ENCODE results near the gene KRT23.

The KRT23 gene

GRCh38 chr17:40878044-40878443, 59.4 kb downstream of the KRT23 start:
- no peak overlapping the region for H3K27ac ChIP-seq (ENCODE audit: insufficient read depth, low read depth, low read length, poor library complexity, severe bottlenecking)
- no peaks in the 10 kb centered on the region for H3K36me3 ChIP-seq (ENCODE audit: control insufficient read depth, insufficient read depth, low read length)
- WGBS, 2 experiments, result 95% methylated on average over 9 of the region's 9 CpGs
- no peaks in the 10 kb centered on the region for H3K4me1 ChIP-seq (ENCODE audit: control insufficient read depth, insufficient read depth, low read length)
- H3K27me3 ChIP-seq (ENCODE audit: control insufficient read depth, insufficient read depth, low read length, poor library complexity, severe bottlenecking), result no peaks in the 10 kb centered on the region
- H3K4me3 ChIP-seq (ENCODE audit: insufficient read depth, low read depth, low read length), result no peak overlapping the region
- no peaks in the 10 kb centered on the region for H3K9me3 ChIP-seq (ENCODE audit: control insufficient read depth, low read length)

GRCh38 chr17:40873801-40874200, 63.6 kb downstream of the KRT23 start:
- no peaks in the 10 kb centered on the region for H3K36me3 ChIP-seq (ENCODE audit: control insufficient read depth, insufficient read depth, low read length)
- H3K27ac ChIP-seq (ENCODE audit: insufficient read depth, low read depth, low read length, poor library complexity, severe bottlenecking), result no peak overlapping the region
- no peaks in the 10 kb centered on the region for H3K9me3 ChIP-seq (ENCODE audit: control insufficient read depth, low read length)
- 83 to 100% methylated on average over 1 of the region's 1 CpG for WGBS, 2 experiments
- H3K4me3 ChIP-seq (ENCODE audit: insufficient read depth, low read depth, low read length), result no peak overlapping the region
- H3K27me3 ChIP-seq (ENCODE audit: control insufficient read depth, insufficient read depth, low read length, poor library complexity, severe bottlenecking), result no peaks in the 10 kb centered on the region
- no peaks in the 10 kb centered on the region for H3K4me1 ChIP-seq (ENCODE audit: control insufficient read depth, insufficient read depth, low read length)

DNA sequence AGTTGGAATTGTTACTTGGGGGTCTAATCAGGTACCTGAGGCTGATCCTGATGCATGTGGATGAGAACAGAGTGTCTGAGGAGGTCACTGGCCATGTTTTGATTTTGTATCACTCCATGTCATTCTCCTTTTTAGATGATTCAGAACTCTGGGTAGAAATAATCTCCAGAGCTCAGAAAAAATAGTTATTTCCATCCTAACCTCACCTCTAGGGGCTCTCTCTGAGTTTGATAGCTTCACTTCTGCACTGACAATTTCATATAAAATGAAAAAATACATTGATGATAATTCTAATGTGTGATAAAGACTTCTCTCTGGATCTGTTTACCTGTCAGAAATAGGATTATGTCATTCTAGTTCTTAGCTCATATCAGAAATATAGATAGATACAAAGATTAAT, 64.2 kb downstream of the KRT23 start:
- Histone ChIP-seq H3K27me3 (ENCODE audit: control insufficient read depth, insufficient read depth, low read length, poor library complexity, severe bottlenecking) (no peaks in the 10 kb centered on the region), H3K36me3 (ENCODE audit: control insufficient read depth, insufficient read depth, low read length) (no peaks in the 10 kb centered on the region), H3K27ac (ENCODE audit: insufficient read depth, low read depth, low read length, poor library complexity, severe bottlenecking) (no peak overlapping the region)

More for the DNA sequence above, 64.2 kb downstream of the KRT23 start:
- Histone ChIP-seq H3K9me3 (ENCODE audit: control insufficient read depth, low read length) (no peaks in the 10 kb centered on the region), H3K4me1 (ENCODE audit: control insufficient read depth, insufficient read depth, low read length) (no peaks in the 10 kb centered on the region), H3K4me3 (ENCODE audit: insufficient read depth, low read depth, low read length) (no peak overlapping the region)
